Activated CD4-positive, alpha-beta memory T cell treated with anti-CD3 and anti-CD28 coated beads, Interleukin-2, amount 10 ng/mL, durations not matched to agents 7 days and 5 days (primary cell): ENCODE measurements around the gene ARHGAP33. TPM values are rescaled to one million over a fixed set of nuclear protein-coding genes. Genes with fewer than 3 reads are reported as not detected.

Experiments
- CTCF ChIA-PET: fragments of 350-600 bp; sonication (Branson Sonifier 250); formaldehyde crosslinking; loops from one replicate; lab custom pipeline; 2021; ENCODE audit warnings: antibody characterized with exemption, inconsistent platforms; lab: Charles Lee
- POLR2A ChIA-PET: fragments of 350-600 bp; sonication (Branson Sonifier 250); formaldehyde crosslinking; loops from one replicate; lab custom pipeline; 2021; ENCODE audit warnings: antibody characterized with exemption; lab: Charles Lee
- DNase-seq: peaks from one replicate; pipeline ENCODE4 v3.0.0-alpha.2; 2020
- H3K27ac Mint-ChIP-seq: one replicate; pipeline ENCODE4 v1.8.0; 2021; ENCODE audit warnings: mild to moderate bottlenecking, mixed read lengths
- H3K27me3 Mint-ChIP-seq: one replicate; pipeline ENCODE4 v1.8.0; 2021; ENCODE audit warnings: mixed read lengths
- H3K36me3 Mint-ChIP-seq: one replicate; pipeline ENCODE4 v1.8.0; 2021; ENCODE audit warnings: low read depth, mixed read lengths
- H3K4me1 Mint-ChIP-seq: one replicate; pipeline ENCODE4 v1.8.0; 2021; ENCODE audit warnings: mixed read lengths
- H3K4me3 Mint-ChIP-seq: one replicate; pipeline ENCODE4 v1.8.0; 2021; ENCODE audit warnings: mild to moderate bottlenecking, mixed read lengths
- H3K9me3 Mint-ChIP-seq: one replicate; pipeline ENCODE4 v1.8.0; 2021; ENCODE audit warnings: mixed read lengths
- total RNA-seq, 2 experiments: library from RNA; stranded (reverse); gene quantifications; one replicate each; pipeline ENCODE4 v1.2.3, GENCODE V29; 2021

Gene ARHGAP33
- total RNA-seq, 2 experiments from 2014 or later, result 60.9 to 67.0 TPM

GRCh38 chr19:35801828-35802227, 26.5 kb downstream of the ARHGAP33 start:
- Mint-ChIP-seq H3K4me3 (no peak overlapping the region), H3K9me3 (no peaks in the 10 kb centered on the region), H3K4me1 (peaks cover 13% of the 10 kb centered on the region), H3K36me3 (no peaks in the 10 kb centered on the region), H3K27me3 (peaks cover 17% of the 10 kb centered on the region), H3K27ac (no peak overlapping the region)
- ChIA-PET POLR2A (no interaction called here), CTCF (interaction anchor here (1.2 kb wide), 1 partner anchor 109 kb away, joined by 3 read pairs; no protein-coding TSS in a partner anchor)
- DNase-seq, result no peak

DNA sequence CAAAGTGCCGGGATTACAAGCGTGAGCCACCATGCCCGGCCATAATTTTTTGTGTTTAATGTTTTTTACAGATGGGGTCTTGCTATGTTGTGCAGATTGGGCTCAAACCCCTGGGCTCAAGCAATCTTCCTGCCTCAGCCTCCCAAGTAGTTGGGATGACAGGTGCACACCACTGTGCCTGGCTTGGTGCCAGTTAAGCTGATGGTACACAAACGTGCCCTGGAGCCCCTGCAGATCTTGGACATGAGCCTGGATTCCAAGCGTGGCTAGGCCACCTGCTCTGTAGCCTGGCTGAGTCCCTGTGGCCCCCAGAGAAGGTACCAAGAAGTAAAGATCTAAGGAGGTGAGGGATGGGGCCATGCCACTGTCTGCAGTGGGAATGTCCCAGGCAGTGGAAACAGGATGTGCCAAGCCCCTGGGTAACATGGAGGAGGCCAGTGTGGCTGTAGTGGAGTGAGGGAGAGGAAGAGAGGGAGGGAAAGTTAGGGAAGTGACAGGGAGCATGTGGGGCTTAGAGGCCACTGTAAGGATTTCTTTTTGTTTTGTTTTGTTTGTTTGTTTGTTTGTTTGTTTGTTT, 30.2 kb downstream of the ARHGAP33 start:
- no peak overlapping the region for H3K27ac Mint-ChIP-seq
- H3K4me1 Mint-ChIP-seq, result peaks cover 13% of the 10 kb centered on the region
- H3K9me3 Mint-ChIP-seq, result no peaks in the 10 kb centered on the region
- no peak overlapping the region for H3K4me3 Mint-ChIP-seq
- no peaks in the 10 kb centered on the region for H3K36me3 Mint-ChIP-seq
- ChIA-PET CTCF (no interaction called here), POLR2A (no interaction called here)
- no peak for DNase-seq
- H3K27me3 Mint-ChIP-seq, result peaks cover 4% of the 10 kb centered on the region

GRCh38 chr19:35806597-35806996, 31.2 kb downstream of the ARHGAP33 start:
- Mint-ChIP-seq H3K27me3 (peaks cover 4% of the 10 kb centered on the region), H3K36me3 (no peaks in the 10 kb centered on the region), H3K4me3 (no peak overlapping the region), H3K27ac (no peak overlapping the region), H3K9me3 (no peaks in the 10 kb centered on the region), H3K4me1 (peaks cover 13% of the 10 kb centered on the region)
- no peak for DNase-seq
- POLR2A ChIA-PET, result no interaction called here
- CTCF ChIA-PET, result no interaction called here

DNA sequence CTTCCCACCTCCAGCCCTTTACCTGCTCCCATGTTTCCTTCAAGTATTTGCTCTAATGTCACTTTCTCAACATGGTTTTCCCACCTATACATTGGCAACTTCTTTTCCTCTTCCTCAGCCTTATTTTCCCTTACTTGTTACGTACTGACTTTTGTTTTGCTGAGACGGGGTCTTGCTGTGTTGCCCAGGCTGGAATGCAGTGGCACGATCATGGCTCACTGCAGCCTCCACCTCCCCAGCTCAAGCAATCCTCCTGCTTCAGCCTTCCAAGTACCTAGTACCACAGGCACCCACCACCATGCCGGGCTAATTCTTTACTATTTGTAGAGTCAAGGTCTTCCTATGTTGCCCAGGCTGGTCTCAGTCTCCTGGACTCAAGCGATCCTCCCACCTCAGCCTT, 32.3 kb downstream of the ARHGAP33 start:
- peaks cover 13% of the 10 kb centered on the region for H3K4me1 Mint-ChIP-seq
- no peak overlapping the region for H3K27ac Mint-ChIP-seq
- no peak for DNase-seq
- H3K27me3 Mint-ChIP-seq, result peaks cover 4% of the 10 kb centered on the region
- POLR2A ChIA-PET, result no interaction called here
- no peaks in the 10 kb centered on the region for H3K9me3 Mint-ChIP-seq
- CTCF ChIA-PET, result no interaction called here
- H3K4me3 Mint-ChIP-seq, result no peak overlapping the region
- H3K36me3 Mint-ChIP-seq, result no peaks in the 10 kb centered on the region

- H3K36me3 Mint-ChIP-seq, result no peaks in the 10 kb centered on the region
- ChIA-PET POLR2A (no interaction called here), CTCF (no interaction called here)
- H3K27me3 Mint-ChIP-seq, result peaks cover 6% of the 10 kb centered on the region
- H3K27ac Mint-ChIP-seq, result no peak overlapping the region
- DNase-seq, result no peak
- no peak overlapping the region for H3K4me3 Mint-ChIP-seq
- no peaks in the 10 kb centered on the region for H3K9me3 Mint-ChIP-seq
- H3K4me1 Mint-ChIP-seq, result no peaks in the 10 kb centered on the region
Observed at GRCh38 chr19:35811317-35812219, 36.2 kb downstream of the ARHGAP33 start.

DNA sequence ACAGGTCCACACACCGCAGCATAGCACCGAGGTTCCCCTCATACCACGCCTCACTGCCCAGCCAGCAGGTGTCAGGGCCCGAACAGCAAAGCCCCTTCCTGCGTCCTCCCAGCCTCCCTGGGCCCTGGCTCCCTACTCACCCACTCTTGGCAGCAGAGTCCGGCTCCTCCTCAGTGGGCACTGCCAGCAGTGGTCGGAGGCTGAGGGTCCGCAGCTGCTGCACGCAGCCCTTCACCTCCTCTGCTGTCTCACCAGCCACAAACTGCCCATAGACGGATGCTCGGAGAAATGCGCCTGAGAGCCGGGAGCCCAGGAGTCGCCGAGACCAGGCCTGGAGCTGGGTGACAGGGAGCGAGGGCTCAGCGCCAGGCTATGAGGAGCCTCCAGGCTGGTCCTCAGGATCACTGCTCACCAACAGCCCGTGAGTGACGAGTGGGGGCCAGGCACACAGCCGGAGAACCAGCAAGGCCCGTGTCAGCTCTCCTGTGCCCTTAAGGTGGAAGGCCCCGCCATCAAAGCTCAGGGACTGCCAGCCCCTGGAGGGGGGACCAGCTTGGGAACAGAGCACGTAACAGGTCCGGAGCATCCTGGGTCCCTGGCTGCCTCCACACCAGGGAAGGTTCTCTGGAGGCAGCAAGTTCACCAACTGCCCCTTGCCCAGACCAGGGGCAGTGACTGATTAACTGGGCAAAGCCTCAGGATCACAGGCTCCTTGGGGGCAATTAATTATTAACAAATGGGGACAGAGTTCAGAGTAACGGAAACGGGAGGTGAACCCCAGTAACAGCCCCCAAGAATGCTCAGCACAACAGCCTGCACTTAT, 37.1 kb downstream of the ARHGAP33 start, which contains the start of gene PRODH2:
Gene PRODH2, minus strand, starts transcription at position 626 of the 823 bp plus-strand sequence. Its CDS starts 40 bp downstream, at position 586.
- ChIA-PET CTCF (no interaction called here), POLR2A (no interaction called here)
- no peaks in the 10 kb centered on the region for H3K36me3 Mint-ChIP-seq
- no peak within 1 kb of the TSS for H3K4me3 Mint-ChIP-seq
- no peaks in the 10 kb centered on the region for H3K9me3 Mint-ChIP-seq
- H3K4me1 Mint-ChIP-seq, result no peaks in the 10 kb centered on the region
- H3K27ac Mint-ChIP-seq, result no peak within 1 kb of the TSS
- no peak for DNase-seq
- H3K27me3 Mint-ChIP-seq, result peaks cover 7% of the 10 kb centered on the region

GRCh38 chr19:35813043-35813890, 37.9 kb downstream of the ARHGAP33 start:
- peaks cover 5% of the 10 kb centered on the region for H3K27me3 Mint-ChIP-seq
- H3K4me1 Mint-ChIP-seq, result no peaks in the 10 kb centered on the region
- no peak overlapping the region for H3K27ac Mint-ChIP-seq
- CTCF ChIA-PET, result no interaction called here
- POLR2A ChIA-PET, result no interaction called here
- no peaks in the 10 kb centered on the region for H3K9me3 Mint-ChIP-seq
- H3K36me3 Mint-ChIP-seq, result no peaks in the 10 kb centered on the region
- DNase-seq, result no peak
- no peak overlapping the region for H3K4me3 Mint-ChIP-seq

GRCh38 chr19:35816262-35816661, 40.9 kb downstream of the ARHGAP33 start:
- H3K27me3 Mint-ChIP-seq, result peaks cover 12% of the 10 kb centered on the region
- ChIA-PET CTCF (interaction anchor here (0.6 kb wide), 1 partner anchor 55 kb away, joined by 3 read pairs; no protein-coding TSS in a partner anchor), POLR2A (no interaction called here)
- no peak overlapping the region for H3K4me3 Mint-ChIP-seq
- H3K36me3 Mint-ChIP-seq, result no peaks in the 10 kb centered on the region
- peaks cover 5% of the 10 kb centered on the region for H3K4me1 Mint-ChIP-seq
- no peak for DNase-seq
- no peaks in the 10 kb centered on the region for H3K9me3 Mint-ChIP-seq
- no peak overlapping the region for H3K27ac Mint-ChIP-seq

- ChIA-PET CTCF (interaction anchor here (0.6 kb wide), 1 partner anchor 56 kb away, joined by 3 read pairs; no protein-coding TSS in a partner anchor), POLR2A (no interaction called here)
- H3K4me3 Mint-ChIP-seq, result no peak overlapping the region
- no peaks in the 10 kb centered on the region for H3K36me3 Mint-ChIP-seq
- peaks cover 12% of the 10 kb centered on the region for H3K27me3 Mint-ChIP-seq
- no peaks in the 10 kb centered on the region for H3K9me3 Mint-ChIP-seq
- DNase-seq, result no peak
- H3K4me1 Mint-ChIP-seq, result peaks cover 5% of the 10 kb centered on the region
- H3K27ac Mint-ChIP-seq, result no peak overlapping the region
Observed at GRCh38 chr19:35816846-35817245, 41.5 kb downstream of the ARHGAP33 start.

DNA sequence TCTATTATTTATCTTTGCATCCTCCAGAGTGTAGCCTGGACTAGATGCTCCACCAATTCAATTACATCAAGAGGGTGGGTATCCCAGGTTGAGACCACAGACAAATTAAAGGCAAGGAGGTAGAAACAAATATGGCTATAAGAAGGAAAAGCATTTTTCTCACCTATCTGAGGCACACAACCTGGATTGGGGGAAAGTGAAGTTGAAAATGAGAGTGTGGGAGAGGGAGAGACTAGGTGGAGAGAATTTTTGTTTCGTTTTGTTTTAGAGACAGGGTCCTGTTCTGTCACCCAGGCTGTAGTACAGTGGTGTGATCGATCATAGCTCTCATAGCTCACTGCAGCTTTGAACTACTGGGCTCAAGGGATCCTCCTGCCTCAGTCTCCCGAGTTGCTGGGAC, 43.1 kb downstream of the ARHGAP33 start:
- H3K27me3 Mint-ChIP-seq, result peaks cover 14% of the 10 kb centered on the region
- ChIA-PET POLR2A (no interaction called here), CTCF (interaction anchor here (0.7 to 2.0 kb wide), 4 partner anchors 60 to 127 kb away, joined by 4 to 9 read pairs (median 4); no protein-coding TSS in a partner anchor)
- H3K36me3 Mint-ChIP-seq, result no peaks in the 10 kb centered on the region
- no peak for DNase-seq
- peaks cover 5% of the 10 kb centered on the region for H3K4me1 Mint-ChIP-seq
- no peak overlapping the region for H3K4me3 Mint-ChIP-seq
- no peak overlapping the region for H3K27ac Mint-ChIP-seq
- no peaks in the 10 kb centered on the region for H3K9me3 Mint-ChIP-seq

- Mint-ChIP-seq H3K36me3 (no peaks in the 10 kb centered on the region), H3K9me3 (no peaks in the 10 kb centered on the region), H3K4me1 (peaks cover 5% of the 10 kb centered on the region), H3K27ac (no peak overlapping the region), H3K27me3 (peaks cover 12% of the 10 kb centered on the region), H3K4me3 (no peak overlapping the region)
- DNase-seq, result no peak
- ChIA-PET POLR2A (no interaction called here), CTCF (interaction anchor here (0.7 kb wide), 1 partner anchor 57 kb away, joined by 3 read pairs; no protein-coding TSS in a partner anchor)
Observed at GRCh38 chr19:35822579-35822978, 47.2 kb downstream of the ARHGAP33 start.

GRCh38 chr19:35824150-35824549, 48.8 kb downstream of the ARHGAP33 start:
- no peak overlapping the region for H3K27ac Mint-ChIP-seq
- H3K9me3 Mint-ChIP-seq, result no peaks in the 10 kb centered on the region
- no peak overlapping the region for H3K4me3 Mint-ChIP-seq
- H3K27me3 Mint-ChIP-seq, result peaks cover 9% of the 10 kb centered on the region
- DNase-seq, result no peak
- peaks cover 5% of the 10 kb centered on the region for H3K4me1 Mint-ChIP-seq
- ChIA-PET CTCF (no interaction called here), POLR2A (no interaction called here)
- H3K36me3 Mint-ChIP-seq, result no peaks in the 10 kb centered on the region
